ENCODE results near the gene STRN3.

DNA sequence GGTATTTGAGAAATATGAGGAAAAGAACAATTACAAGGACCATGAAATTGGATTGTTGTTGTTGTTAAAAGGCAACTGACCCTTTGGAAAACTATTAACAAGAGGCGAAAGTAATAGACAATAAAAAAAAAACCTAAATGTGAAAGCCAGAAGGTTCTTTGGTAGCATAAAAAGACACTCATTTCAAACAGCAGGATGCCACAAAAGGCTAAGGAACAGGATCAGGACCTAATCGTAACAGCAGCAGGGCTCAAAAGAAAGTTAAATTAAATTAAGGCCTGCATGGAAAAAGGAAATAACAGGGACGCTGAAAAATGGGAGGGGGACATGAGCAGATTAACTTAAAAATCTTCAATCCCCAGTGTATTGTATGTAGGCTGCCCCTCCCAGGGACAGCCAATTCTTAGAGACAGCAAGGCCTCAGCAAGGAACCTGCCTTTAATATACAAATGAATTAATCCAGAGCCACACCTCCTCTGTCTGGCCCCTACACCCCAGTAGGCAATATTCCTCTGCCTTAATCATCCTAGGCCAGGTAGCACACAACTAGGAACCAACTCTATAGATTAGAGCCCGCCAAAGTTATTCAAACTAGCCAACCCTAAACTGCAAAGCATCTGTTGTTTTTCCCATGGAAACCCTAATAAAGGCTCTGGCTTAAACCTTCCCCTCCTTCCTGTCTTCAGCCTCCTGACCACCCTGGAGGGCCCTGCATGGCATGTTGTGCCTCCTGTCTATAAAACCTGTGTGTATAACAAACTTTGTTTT is 29.1 kb downstream of the STRN3 start:
- TF ChIP-seq, protein P1, sequence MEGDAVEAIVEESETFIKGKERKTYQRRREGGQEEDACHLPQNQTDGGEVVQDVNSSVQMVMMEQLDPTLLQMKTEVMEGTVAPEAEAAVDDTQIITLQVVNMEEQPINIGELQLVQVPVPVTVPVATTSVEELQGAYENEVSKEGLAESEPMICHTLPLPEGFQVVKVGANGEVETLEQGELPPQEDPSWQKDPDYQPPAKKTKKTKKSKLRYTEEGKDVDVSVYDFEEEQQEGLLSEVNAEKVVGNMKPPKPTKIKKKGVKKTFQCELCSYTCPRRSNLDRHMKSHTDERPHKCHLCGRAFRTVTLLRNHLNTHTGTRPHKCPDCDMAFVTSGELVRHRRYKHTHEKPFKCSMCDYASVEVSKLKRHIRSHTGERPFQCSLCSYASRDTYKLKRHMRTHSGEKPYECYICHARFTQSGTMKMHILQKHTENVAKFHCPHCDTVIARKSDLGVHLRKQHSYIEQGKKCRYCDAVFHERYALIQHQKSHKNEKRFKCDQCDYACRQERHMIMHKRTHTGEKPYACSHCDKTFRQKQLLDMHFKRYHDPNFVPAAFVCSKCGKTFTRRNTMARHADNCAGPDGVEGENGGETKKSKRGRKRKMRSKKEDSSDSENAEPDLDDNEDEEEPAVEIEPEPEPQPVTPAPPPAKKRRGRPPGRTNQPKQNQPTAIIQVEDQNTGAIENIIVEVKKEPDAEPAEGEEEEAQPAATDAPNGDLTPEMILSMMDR (IDR thresholded peaks at IDR 0.05; ENCODE audit: low read depth, low read length, missing input control): no peak
- TF ChIP-seq RXRA (IDR thresholded peaks at IDR 0.05) (no peak), JUND (IDR thresholded peaks at IDR 0.05) (no peak), YY1 (IDR thresholded peaks at IDR 0.05) (no peak), TAF1 (conservative IDR thresholded peaks at IDR 0.05) (no peak), SP1 (IDR thresholded peaks at IDR 0.05) (no peak), GABPA (IDR thresholded peaks at IDR 0.05 in 1 of 2, conservative IDR thresholded peaks at IDR 0.05 in 1 of 2) (no peak), HNF4G (IDR thresholded peaks at IDR 0.05) (no peak), ATF3 (IDR thresholded peaks at IDR 0.05) (no peak)
- TF ChIP-seq, protein P2, sequence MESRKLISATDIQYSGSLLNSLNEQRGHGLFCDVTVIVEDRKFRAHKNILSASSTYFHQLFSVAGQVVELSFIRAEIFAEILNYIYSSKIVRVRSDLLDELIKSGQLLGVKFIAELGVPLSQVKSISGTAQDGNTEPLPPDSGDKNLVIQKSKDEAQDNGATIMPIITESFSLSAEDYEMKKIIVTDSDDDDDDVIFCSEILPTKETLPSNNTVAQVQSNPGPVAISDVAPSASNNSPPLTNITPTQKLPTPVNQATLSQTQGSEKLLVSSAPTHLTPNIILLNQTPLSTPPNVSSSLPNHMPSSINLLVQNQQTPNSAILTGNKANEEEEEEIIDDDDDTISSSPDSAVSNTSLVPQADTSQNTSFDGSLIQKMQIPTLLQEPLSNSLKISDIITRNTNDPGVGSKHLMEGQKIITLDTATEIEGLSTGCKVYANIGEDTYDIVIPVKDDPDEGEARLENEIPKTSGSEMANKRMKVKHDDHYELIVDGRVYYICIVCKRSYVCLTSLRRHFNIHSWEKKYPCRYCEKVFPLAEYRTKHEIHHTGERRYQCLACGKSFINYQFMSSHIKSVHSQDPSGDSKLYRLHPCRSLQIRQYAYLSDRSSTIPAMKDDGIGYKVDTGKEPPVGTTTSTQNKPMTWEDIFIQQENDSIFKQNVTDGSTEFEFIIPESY (IDR thresholded peaks at IDR 0.05): no peak
- TF ChIP-seq, protein P3, sequence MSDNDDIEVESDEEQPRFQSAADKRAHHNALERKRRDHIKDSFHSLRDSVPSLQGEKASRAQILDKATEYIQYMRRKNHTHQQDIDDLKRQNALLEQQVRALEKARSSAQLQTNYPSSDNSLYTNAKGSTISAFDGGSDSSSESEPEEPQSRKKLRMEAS (IDR thresholded peaks at IDR 0.05): no peak

Measured in liver (tissue), 3 donors.